MM.1S (cell line): ENCODE data around the gene YEATS2.

ENCODE experiments used
- DNase-seq: peaks from one replicate; pipeline ENCODE4 v3.0.0-alpha.2; 2015
- H2AFZ ChIP-seq: fragments of 300-600 bp; sonication (generic); 2 replicates; pipeline ENCODE4 v1.6.0; 2016; ENCODE audit warnings: antibody characterized with exemption, low read length
- H3F3A ChIP-seq: fragments of 300-600 bp; sonication (generic); 2 replicates; pipeline ENCODE4 v1.6.1; 2016; ENCODE audit warnings: mild to moderate bottlenecking, antibody characterized with exemption, low read length, moderate library complexity, mixed read lengths; ENCODE audit not compliant: insufficient read depth
- H3K27ac ChIP-seq: fragments of 300-600 bp; sonication (generic); 2 replicates; pipeline ENCODE4 v1.5.1; 2016; ENCODE audit warnings: mild to moderate bottlenecking, low read length
- H3K27me3 ChIP-seq: fragments of 300-600 bp; sonication (generic); replicated peaks from 2 replicates; pipeline ENCODE4 v1.6.0; 2016; ENCODE audit warnings: low read length; ENCODE audit not compliant: insufficient read depth
- H3K36me3 ChIP-seq: fragments of 300-600 bp; sonication (generic); replicated peaks from 2 replicates; pipeline ENCODE4 v1.6.1; 2016; ENCODE audit warnings: mild to moderate bottlenecking, low read length, mixed read lengths; ENCODE audit not compliant: insufficient read depth
- H3K4me1 ChIP-seq: fragments of 300-600 bp; sonication (generic); 2 replicates; pipeline ENCODE4 v1.6.1; 2016; ENCODE audit warnings: low read length, mixed read lengths
- H3K4me2 ChIP-seq: fragments of 300-600 bp; sonication (generic); 2 replicates; pipeline ENCODE4 v1.6.0; 2016; ENCODE audit warnings: low read depth, low read length
- H3K4me3 ChIP-seq: fragments of 300-600 bp; sonication (generic); 2 replicates; pipeline ENCODE4 v1.5.1; 2016; ENCODE audit warnings: low read length, mixed read lengths
- H3K79me2 ChIP-seq: fragments of 300-600 bp; sonication (generic); 2 replicates; pipeline ENCODE4 v1.6.1; 2016; ENCODE audit warnings: mixed run types, low read length, mixed read lengths
- H3K9ac ChIP-seq: fragments of 300-600 bp; sonication (generic); 2 replicates; pipeline ENCODE4 v1.6.1; 2016; ENCODE audit warnings: low read length, mixed read lengths
- H3K9me2 ChIP-seq: fragments of 300-600 bp; sonication (generic); replicated peaks from 2 replicates; pipeline ENCODE4 v1.6.1; 2016; ENCODE audit warnings: mild to moderate bottlenecking, low read length, mixed read lengths; ENCODE audit not compliant: insufficient read depth
- H3K9me3 ChIP-seq: fragments of 300-600 bp; sonication (generic); replicated peaks from 2 replicates; pipeline ENCODE4 v1.6.1; 2016; ENCODE audit warnings: mild to moderate bottlenecking, low read length, mixed read lengths; ENCODE audit not compliant: insufficient read depth
- H4K20me1 ChIP-seq: fragments of 300-600 bp; sonication (generic); 2 replicates; pipeline ENCODE4 v1.6.1; 2016; ENCODE audit warnings: mild to moderate bottlenecking, low read length, moderate library complexity, mixed read lengths; ENCODE audit not compliant: insufficient read depth
- CTCF ChIP-seq: fragments of 300-600 bp; sonication (generic); IDR thresholded peaks from 2 replicates; pipeline ENCODE4 v1.5.1; 2016; ENCODE audit warnings: antibody characterized with exemption, low read length, mixed read lengths
- EZH2 ChIP-seq: fragments of 300-600 bp; sonication (generic); optimal IDR thresholded peaks from 2 replicates; pipeline ENCODE3; 2017; ENCODE audit warnings: low read depth, mild to moderate bottlenecking, antibody characterized with exemption, low read length, mixed read lengths
- EZH2phosphoT487 ChIP-seq: fragments of 300-600 bp; sonication (generic); IDR thresholded peaks from 2 replicates; pipeline ENCODE4 v1.6.1; 2018; ENCODE audit warnings: antibody characterized with exemption, low read length

The YEATS2 gene

GRCh38 chr3:183697123-183697609, 431 bp upstream of the YEATS2 start:
- Histone ChIP-seq H3K79me2 (peaks cover 45% of the 10 kb centered on the region), H3K9me3 (no peaks in the 10 kb centered on the region), H3K36me3 (peaks cover 4% of the 10 kb centered on the region; the same call in 1 of the 2 replicates), H3K4me2 (peak overlapping the region; percentile 77), H3K9me2 (no peaks in the 10 kb centered on the region), H3K27me3 (no peaks in the 10 kb centered on the region), H3K9ac (peak overlapping the region; percentile 26; the same call in 1 of the 2 replicates), H4K20me1 (peaks cover 4% of the 10 kb centered on the region; the same call in 1 of the 2 replicates), H3K4me3 (peak overlapping the region; percentile 92), H3F3A (peaks cover 15% of the 10 kb centered on the region), H3K27ac (no peak overlapping the region), H3K4me1 (peaks cover 15% of the 10 kb centered on the region), H2AFZ (peak overlapping the region; percentile 88)
- no peak for TF ChIP-seq EZH2phosphoT487
- TF ChIP-seq EZH2: no peak
- no peak for TF ChIP-seq CTCF
- no peak for DNase-seq

DNA sequence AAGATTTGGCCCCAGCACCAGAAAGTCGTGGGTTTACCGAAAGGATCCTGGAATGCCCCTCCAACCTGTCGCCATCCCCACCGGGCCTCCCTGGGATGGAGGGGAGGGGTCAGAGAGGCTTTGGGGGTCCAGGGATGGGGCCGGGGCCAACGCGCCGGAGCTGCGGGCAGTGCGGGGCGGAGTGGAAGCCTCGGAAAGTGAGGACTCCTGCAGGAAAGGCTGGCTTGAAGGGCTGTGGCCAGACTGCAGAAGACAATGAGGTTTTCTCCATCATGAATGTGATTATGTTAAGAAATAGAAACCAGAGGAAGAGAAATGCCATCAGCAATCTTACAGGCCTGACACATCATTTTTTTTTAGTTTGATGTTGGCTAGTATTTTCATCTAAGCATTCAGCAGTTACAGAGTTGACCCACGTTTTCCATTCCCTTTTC, 738 bp downstream of the YEATS2 start:
- Histone ChIP-seq H3K27me3 (no peaks in the 10 kb centered on the region), H3K4me1 (peaks cover 15% of the 10 kb centered on the region), H4K20me1 (peaks cover 11% of the 10 kb centered on the region; the same call in 1 of the 2 replicates), H3K9me3 (no peaks in the 10 kb centered on the region), H3K4me3 (peak overlapping the region; percentile 92), H3K79me2 (peaks cover 57% of the 10 kb centered on the region), H3F3A (peaks cover 15% of the 10 kb centered on the region), H3K27ac (peak overlapping the region; percentile 71), H3K36me3 (peaks cover 4% of the 10 kb centered on the region; the same call in 1 of the 2 replicates), H2AFZ (peak overlapping the region; percentile 75), H3K4me2 (peak overlapping the region; percentile 71), H3K9ac (peak overlapping the region; percentile 80), H3K9me2 (no peaks in the 10 kb centered on the region)
- peak; percentile 59 for DNase-seq
- no peak for TF ChIP-seq EZH2
- TF ChIP-seq CTCF: no peak
- no peak for TF ChIP-seq EZH2phosphoT487

- Histone ChIP-seq H3K9me2 (no peaks in the 10 kb centered on the region), H3K4me1 (peaks cover 15% of the 10 kb centered on the region), H4K20me1 (peaks cover 15% of the 10 kb centered on the region; the same call in 1 of the 2 replicates), H3K36me3 (peaks cover 4% of the 10 kb centered on the region; the same call in 1 of the 2 replicates), H2AFZ (peak overlapping the region; percentile 75; the same call in 1 of the 2 replicates), H3K27me3 (no peaks in the 10 kb centered on the region), H3K9ac (peak overlapping the region; percentile 80), H3K27ac (peak overlapping the region; percentile 71; the same call in 1 of the 2 replicates), H3K4me2 (peak overlapping the region; percentile 71), H3K79me2 (peaks cover 61% of the 10 kb centered on the region), H3K4me3 (peak overlapping the region; percentile 92), H3F3A (peaks cover 15% of the 10 kb centered on the region), H3K9me3 (no peaks in the 10 kb centered on the region)
- TF ChIP-seq CTCF: no peak
- TF ChIP-seq EZH2: no peak
- TF ChIP-seq EZH2phosphoT487: no peak
- DNase-seq: peak; percentile 43
Observed at GRCh38 chr3:183698756-183699155, 1.2 kb downstream of the YEATS2 start.
